A549 (cell line): ENCODE measurements around the gene TXNDC17.

Experiments
- CHD2 ChIP-seq: fragments of 150-350 bp; IDR thresholded peaks from 2 replicates; pipeline ENCODE4 v1.6.1; 2014; ENCODE audit warnings: low read length; ENCODE audit not compliant: partially characterized antibody
- EP300 ChIP-seq, 2 experiments: fragments of >200 bp; sonication (Bioruptor Twin); formaldehyde crosslinking; IDR thresholded peaks; 2 replicates in 1 of 2; 3 replicates in 1 of 2; pipeline ENCODE4 v1.6.1; 2016 to 2017
- HOXB5 ChIP-seq: fragments of 250-450 bp; sonication (Bioruptor Pico); IDR thresholded peaks from 2 replicates; pipeline ENCODE4 v1.5.0; 2020; ENCODE audit warnings: mild to moderate bottlenecking, moderate library complexity
- POLR2A ChIP-seq: IDR thresholded peaks from 2 replicates; pipeline ENCODE4 v1.6.1; 2012; ENCODE audit warnings: mild to moderate bottlenecking, low read length
- RFX5 ChIP-seq: fragments of 450-650 bp; IDR thresholded peaks from 2 replicates; pipeline ENCODE4 v1.7.1; 2014; ENCODE audit warnings: antibody characterized with exemption, mild to moderate bottlenecking, moderate library complexity
- TF ChIP-seq, protein P1 (sequence below): fragments of >200 bp; sonication (Bioruptor Twin); formaldehyde crosslinking; IDR thresholded peaks from 3 replicates; pipeline ENCODE4 v1.5.1; 2016
- TF ChIP-seq, protein P2 (sequence below): fragments of 450-650 bp; IDR thresholded peaks from 2 replicates; pipeline ENCODE4 v1.6.1; 2014; ENCODE audit warnings: antibody characterized with exemption

DNA sequence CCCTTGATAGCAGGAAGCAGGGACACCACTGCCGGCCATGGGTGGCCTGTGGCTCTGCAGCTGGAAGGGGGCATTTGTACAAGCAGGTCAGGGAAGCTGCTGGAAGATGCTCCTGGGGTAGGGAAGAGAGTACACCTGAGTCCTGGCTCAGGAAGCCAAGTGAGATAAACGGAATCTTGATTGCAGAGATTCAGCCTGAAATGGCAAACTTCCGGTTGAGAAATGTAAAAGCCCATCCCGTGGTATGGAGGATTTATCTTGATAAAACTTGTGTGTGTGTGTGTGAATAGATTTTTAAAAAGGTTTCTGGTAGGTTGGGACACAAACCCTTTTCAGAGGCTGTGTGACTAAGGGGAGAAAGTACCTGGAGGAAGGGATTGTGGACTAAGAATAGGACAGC, 40.3 kb downstream of the TXNDC17 start:
- TF ChIP-seq, protein P1, sequence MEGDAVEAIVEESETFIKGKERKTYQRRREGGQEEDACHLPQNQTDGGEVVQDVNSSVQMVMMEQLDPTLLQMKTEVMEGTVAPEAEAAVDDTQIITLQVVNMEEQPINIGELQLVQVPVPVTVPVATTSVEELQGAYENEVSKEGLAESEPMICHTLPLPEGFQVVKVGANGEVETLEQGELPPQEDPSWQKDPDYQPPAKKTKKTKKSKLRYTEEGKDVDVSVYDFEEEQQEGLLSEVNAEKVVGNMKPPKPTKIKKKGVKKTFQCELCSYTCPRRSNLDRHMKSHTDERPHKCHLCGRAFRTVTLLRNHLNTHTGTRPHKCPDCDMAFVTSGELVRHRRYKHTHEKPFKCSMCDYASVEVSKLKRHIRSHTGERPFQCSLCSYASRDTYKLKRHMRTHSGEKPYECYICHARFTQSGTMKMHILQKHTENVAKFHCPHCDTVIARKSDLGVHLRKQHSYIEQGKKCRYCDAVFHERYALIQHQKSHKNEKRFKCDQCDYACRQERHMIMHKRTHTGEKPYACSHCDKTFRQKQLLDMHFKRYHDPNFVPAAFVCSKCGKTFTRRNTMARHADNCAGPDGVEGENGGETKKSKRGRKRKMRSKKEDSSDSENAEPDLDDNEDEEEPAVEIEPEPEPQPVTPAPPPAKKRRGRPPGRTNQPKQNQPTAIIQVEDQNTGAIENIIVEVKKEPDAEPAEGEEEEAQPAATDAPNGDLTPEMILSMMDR, result no peak
- no peak for TF ChIP-seq HOXB5
- TF ChIP-seq EP300 (IDR thresholded peaks at IDR 0.05), result no peak
- TF ChIP-seq CHD2, result no peak
- TF ChIP-seq POLR2A, result no peak
- TF ChIP-seq, protein P2, sequence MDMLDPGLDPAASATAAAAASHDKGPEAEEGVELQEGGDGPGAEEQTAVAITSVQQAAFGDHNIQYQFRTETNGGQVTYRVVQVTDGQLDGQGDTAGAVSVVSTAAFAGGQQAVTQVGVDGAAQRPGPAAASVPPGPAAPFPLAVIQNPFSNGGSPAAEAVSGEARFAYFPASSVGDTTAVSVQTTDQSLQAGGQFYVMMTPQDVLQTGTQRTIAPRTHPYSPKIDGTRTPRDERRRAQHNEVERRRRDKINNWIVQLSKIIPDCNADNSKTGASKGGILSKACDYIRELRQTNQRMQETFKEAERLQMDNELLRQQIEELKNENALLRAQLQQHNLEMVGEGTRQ, result no peak
- no peak for TF ChIP-seq RFX5
